ENCODE measurements around the gene ISOC2. TPM values are rescaled to one million over a fixed set of nuclear protein-coding genes. Genes with fewer than 3 reads are reported as not detected.

ISOC2 gene
- total and polyA plus RNA-seq, 4 donors: 49.1 to 181 (median 118) TPM

DNA sequence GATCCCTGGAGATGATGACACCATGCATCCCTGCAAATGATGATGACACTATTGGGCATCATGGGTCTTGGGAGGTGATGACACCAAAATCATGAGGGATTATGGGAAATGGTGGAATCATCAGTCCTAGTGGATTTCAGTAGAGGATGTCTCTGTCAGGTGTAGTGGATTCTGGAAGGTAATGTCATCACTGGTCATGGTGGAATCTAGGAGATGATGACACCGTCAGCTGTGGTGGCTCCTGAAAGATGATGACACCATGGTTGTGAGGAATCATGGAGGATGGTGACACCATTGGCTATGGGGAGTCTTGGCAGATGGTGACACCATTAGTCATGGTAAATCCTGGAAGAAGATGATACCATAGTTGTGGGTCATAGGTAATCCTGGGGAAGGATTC lies 30.3 kb downstream of the ISOC2 start:
- no peak for DNase-seq (ENCODE audit: low spot score)
- Histone ChIP-seq H3K36me3 (ENCODE audit: control insufficient read depth in 4 of 4, insufficient read depth in 3 of 4, low read depth in 1 of 4, low read length in 3 of 4) (no peaks in the 10 kb centered on the region), H3K27ac (ENCODE audit: low read depth in 1 of 2, low read length in 2 of 2) (no peak overlapping the region), H3K4me1 (ENCODE audit: control insufficient read depth in 4 of 4, insufficient read depth in 4 of 4, low read length in 3 of 4) (no peaks in the 10 kb centered on the region), H3K9ac (ENCODE audit: low read depth in 1 of 2, low read length in 2 of 2) (no peak overlapping the region), H3K4me3 (ENCODE audit: low read depth in 1 of 3, low read length in 3 of 3) (no peak overlapping the region), H3K27me3 (ENCODE audit: control insufficient read depth in 4 of 4, insufficient read depth in 4 of 4, low read length in 3 of 4) (peaks cover 0 to 10% (median 7%) of the 10 kb centered on the region in 4 donors), H3K9me3 (ENCODE audit: control insufficient read depth in 4 of 4, low read length in 3 of 4) (no peaks in the 10 kb centered on the region)
- TF ChIP-seq FOXA2 (IDR thresholded peaks at IDR 0.05) (no peak), RAD21 (IDR thresholded peaks at IDR 0.05) (no peak), SP1 (IDR thresholded peaks at IDR 0.05) (no peak)
- WGBS: 91% methylated on average over 1 of the region's 1 CpG

DNA sequence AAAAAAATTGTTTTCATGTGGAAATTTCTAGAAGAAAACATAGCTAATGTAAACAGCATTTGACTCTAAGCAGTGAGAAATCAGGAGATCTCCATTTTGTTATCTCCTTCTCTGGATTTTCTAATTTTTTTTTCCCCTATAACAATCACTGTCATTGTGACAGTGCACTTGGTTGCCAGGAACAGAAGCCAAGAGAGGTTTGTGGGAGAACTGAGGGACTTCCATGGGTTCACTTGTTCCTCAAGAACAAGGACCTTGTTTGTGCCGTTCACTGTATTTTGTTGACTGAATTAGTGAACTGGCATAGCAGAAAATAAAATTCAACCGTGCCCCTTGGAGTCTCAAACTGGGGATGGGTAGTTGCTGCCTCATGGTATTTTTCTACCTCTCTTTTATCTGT lies 35.4 kb downstream of the ISOC2 start:
- Histone ChIP-seq H3K4me3 (ENCODE audit: low read depth in 1 of 3, low read length in 3 of 3) (no peak overlapping the region), H3K27me3 (ENCODE audit: control insufficient read depth in 4 of 4, insufficient read depth in 4 of 4, low read length in 3 of 4) (no peaks in the 10 kb centered on the region), H3K36me3 (ENCODE audit: control insufficient read depth in 4 of 4, insufficient read depth in 3 of 4, low read depth in 1 of 4, low read length in 3 of 4) (no peaks in the 10 kb centered on the region), H3K27ac (ENCODE audit: low read depth in 1 of 2, low read length in 2 of 2) (no peak overlapping the region), H3K9me3 (ENCODE audit: control insufficient read depth in 4 of 4, low read length in 3 of 4) (no peaks in the 10 kb centered on the region), H3K9ac (ENCODE audit: low read depth in 1 of 2, low read length in 2 of 2) (no peak overlapping the region), H3K4me1 (ENCODE audit: control insufficient read depth in 4 of 4, insufficient read depth in 4 of 4, low read length in 3 of 4) (no peaks in the 10 kb centered on the region)
- WGBS: 59% methylated on average over 2 of the region's 2 CpGs
- no peak for DNase-seq (ENCODE audit: low spot score)
- TF ChIP-seq RXRA (IDR thresholded peaks at IDR 0.05) (no peak), GABPA (IDR thresholded peaks at IDR 0.05 in 1 of 2, conservative IDR thresholded peaks at IDR 0.05 in 1 of 2) (no peak), YY1 (IDR thresholded peaks at IDR 0.05) (no peak), RAD21 (IDR thresholded peaks at IDR 0.05) (no peak)

DNA sequence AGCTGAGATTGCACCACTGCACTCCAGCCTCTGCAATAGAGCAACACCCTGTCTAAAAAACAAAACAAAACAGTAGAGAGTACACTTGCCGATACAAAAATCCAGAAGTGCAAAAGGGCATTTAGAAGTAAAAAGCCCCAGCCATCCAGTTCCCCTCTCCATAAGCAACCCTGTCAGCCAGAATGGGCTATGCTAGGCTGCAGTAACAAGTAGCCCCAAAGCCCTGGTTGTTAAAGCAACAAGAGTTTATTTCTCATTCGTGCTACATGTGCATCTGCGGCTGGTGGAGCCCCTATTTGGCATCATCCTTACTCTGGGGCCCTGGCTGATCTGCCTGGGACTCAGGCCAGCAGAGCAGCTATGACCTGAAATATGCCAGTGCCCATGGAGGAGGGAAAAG lies 36.9 kb downstream of the ISOC2 start:
- H3K4me1 ChIP-seq (ENCODE audit: control insufficient read depth in 4 of 4, insufficient read depth in 4 of 4, low read length in 3 of 4): no peaks in the 10 kb centered on the region
- no peaks in the 10 kb centered on the region for H3K9me3 ChIP-seq (ENCODE audit: control insufficient read depth in 4 of 4, low read length in 3 of 4)
- no peak overlapping the region for H3K27ac ChIP-seq (ENCODE audit: low read depth in 1 of 2, low read length in 2 of 2)
- DNase-seq (ENCODE audit: low spot score): no peak
- 76% methylated on average over 3 of the region's 3 CpGs for WGBS
- no peak overlapping the region for H3K9ac ChIP-seq (ENCODE audit: low read depth in 1 of 2, low read length in 2 of 2)
- H3K36me3 ChIP-seq (ENCODE audit: control insufficient read depth in 4 of 4, insufficient read depth in 3 of 4, low read depth in 1 of 4, low read length in 3 of 4): no peaks in the 10 kb centered on the region
- H3K27me3 ChIP-seq (ENCODE audit: control insufficient read depth in 4 of 4, insufficient read depth in 4 of 4, low read length in 3 of 4): no peaks in the 10 kb centered on the region
- H3K4me3 ChIP-seq (ENCODE audit: low read depth in 1 of 3, low read length in 3 of 3): no peak overlapping the region
- TF ChIP-seq SP1 (IDR thresholded peaks at IDR 0.05): no peak
- no peak for TF ChIP-seq TAF1 (conservative IDR thresholded peaks at IDR 0.05)
- no peak for TF ChIP-seq HNF4G (IDR thresholded peaks at IDR 0.05)
- TF ChIP-seq NR2F2 (IDR thresholded peaks at IDR 0.05): no peak
- no peak for TF ChIP-seq HNF4A (conservative IDR thresholded peaks at IDR 0.05)
- TF ChIP-seq CTCF (IDR thresholded peaks at IDR 0.05; ENCODE audit: low read depth, low read length, missing input control): no peak
- TF ChIP-seq FOXA1 (IDR thresholded peaks at IDR 0.05): no peak
- TF ChIP-seq ZBTB33 (IDR thresholded peaks at IDR 0.05): no peak
- TF ChIP-seq RXRA (IDR thresholded peaks at IDR 0.05): no peak
- no peak for TF ChIP-seq GABPA (IDR thresholded peaks at IDR 0.05 in 1 of 2, conservative IDR thresholded peaks at IDR 0.05 in 1 of 2)
- no peak for TF ChIP-seq JUND (IDR thresholded peaks at IDR 0.05)
- TF ChIP-seq, protein P1, sequence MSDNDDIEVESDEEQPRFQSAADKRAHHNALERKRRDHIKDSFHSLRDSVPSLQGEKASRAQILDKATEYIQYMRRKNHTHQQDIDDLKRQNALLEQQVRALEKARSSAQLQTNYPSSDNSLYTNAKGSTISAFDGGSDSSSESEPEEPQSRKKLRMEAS (IDR thresholded peaks at IDR 0.05): no peak
- TF ChIP-seq FOXA2 (IDR thresholded peaks at IDR 0.05): no peak
- no peak for TF ChIP-seq EGR1 (IDR thresholded peaks at IDR 0.05; ENCODE audit: low read depth in 2 of 2)
